Activated CD4-positive, alpha-beta T cell treated with anti-CD3 and anti-CD28 coated beads, Interleukin-2, amount 50 U/mL, for 24 hours (primary cell): ENCODE data around the gene PDGFA.

ENCODE experiments used
- DNase-seq, 2 donors: peaks; one replicate each; pipeline ENCODE4 v3.0.0-alpha.2; 2020; ENCODE audit warnings: low read depth in 1 of 2, low spot score in 1 of 2

Gene PDGFA

GRCh38 chr7:462173-463103, 57.2 kb downstream of the PDGFA start:
- DNase-seq: no peak

- no peak for DNase-seq
These were observed 58.0 kb downstream of the PDGFA start for GRCh38 chr7:461453-462172.

- DNase-seq: no peak
These were observed 58.6 kb downstream of the PDGFA start for GRCh38 chr7:461117-461452.

GRCh38 chr7:460374-461116, 59.1 kb downstream of the PDGFA start:
- DNase-seq: no peak

- no peak for DNase-seq
These were observed 59.9 kb downstream of the PDGFA start for GRCh38 chr7:459584-460373.

- no peak for DNase-seq
These were observed 61.0 kb downstream of the PDGFA start for GRCh38 chr7:458511-459245.

- no peak for DNase-seq
These were observed 61.7 kb downstream of the PDGFA start for GRCh38 chr7:457814-458510.

GRCh38 chr7:455110-455928, 64.3 kb downstream of the PDGFA start:
- DNase-seq: no peak

GRCh38 chr7:454356-455109, 65.1 kb downstream of the PDGFA start:
- DNase-seq: no peak

- DNase-seq: no peak
These were observed 65.9 kb downstream of the PDGFA start for GRCh38 chr7:453597-454306.

GRCh38 chr7:452791-453455, 66.7 kb downstream of the PDGFA start:
- no peak for DNase-seq

GRCh38 chr7:452226-452751, 67.4 kb downstream of the PDGFA start:
- DNase-seq: no peak

GRCh38 chr7:451255-452225, 68.1 kb downstream of the PDGFA start:
- no peak for DNase-seq

GRCh38 chr7:450741-451140, 68.9 kb downstream of the PDGFA start:
- no peak for DNase-seq

- DNase-seq: no peak
These were observed 69.6 kb downstream of the PDGFA start for GRCh38 chr7:450036-450435.
